HepG2 (cell line): ENCODE measurements around the gene ANG. TPM values are rescaled to one million over a fixed set of nuclear protein-coding genes. Genes with fewer than 3 reads are reported as not detected.

Experiments used
- ATF3 ChIP-seq: sonication (generic); formaldehyde crosslinking; IDR thresholded peaks from 2 replicates; pipeline ENCODE4 v1.4.0; 2020; ENCODE audit warnings: missing genetic modification reagents
- BRF2 ChIP-seq: sonication (generic); formaldehyde crosslinking; IDR thresholded peaks from 2 replicates; pipeline ENCODE4 v1.8.1; 2022; ENCODE audit warnings: mild to moderate bottlenecking, missing genetic modification reagents
- CREBL2 ChIP-seq: sonication (generic); formaldehyde crosslinking; IDR thresholded peaks from 2 replicates; pipeline ENCODE4 v1.8.1; 2023; ENCODE audit warnings: missing genetic modification reagents, mild to moderate bottlenecking, borderline replicate concordance
- GFI1 ChIP-seq: sonication (generic); formaldehyde crosslinking; IDR thresholded peaks from 2 replicates; pipeline ENCODE4 v1.5.0; 2020; ENCODE audit warnings: missing genetic modification reagents, mild to moderate bottlenecking, borderline replicate concordance
- HBP1 ChIP-seq: IDR thresholded peaks from 2 replicates; pipeline ENCODE4 v1.6.1; 2016; ENCODE audit warnings: low read depth, control low read depth
- HMG20A ChIP-seq: IDR thresholded peaks from 2 replicates; pipeline ENCODE4 v1.6.1; 2016; ENCODE audit warnings: borderline replicate concordance
- MED8 ChIP-seq: sonication (generic); formaldehyde crosslinking; IDR thresholded peaks from 2 replicates; pipeline ENCODE4 v1.8.1; 2023; ENCODE audit warnings: mild to moderate bottlenecking, missing genetic modification reagents; ENCODE audit not compliant: insufficient replicate concordance
- MIXL1 ChIP-seq: IDR thresholded peaks from 2 replicates; pipeline ENCODE4 v1.6.1; 2016
- NAIF1 ChIP-seq: sonication (generic); formaldehyde crosslinking; IDR thresholded peaks from 2 replicates; pipeline ENCODE4 v1.5.0; 2020; ENCODE audit warnings: mild to moderate bottlenecking, missing genetic modification reagents, borderline replicate concordance
- NFAT5 ChIP-seq: sonication (generic); formaldehyde crosslinking; IDR thresholded peaks from 2 replicates; pipeline ENCODE4 v1.4.0; 2020; ENCODE audit warnings: missing genetic modification reagents
- SKIL ChIP-seq: sonication (generic); formaldehyde crosslinking; IDR thresholded peaks from 2 replicates; pipeline ENCODE4 v1.8.0; 2022; ENCODE audit warnings: missing genetic modification reagents, mild to moderate bottlenecking, moderate library complexity, borderline replicate concordance
- WIZ ChIP-seq: sonication (generic); formaldehyde crosslinking; IDR thresholded peaks from 2 replicates; pipeline ENCODE4 v1.5.1; 2020; ENCODE audit warnings: mild to moderate bottlenecking, missing genetic modification reagents
- ZFP36L2 ChIP-seq: sonication (generic); formaldehyde crosslinking; IDR thresholded peaks from 2 replicates; pipeline ENCODE4 v1.4.0; 2020; ENCODE audit warnings: missing genetic modification reagents
- ZNF703 ChIP-seq: sonication (generic); formaldehyde crosslinking; IDR thresholded peaks from 2 replicates; pipeline ENCODE4 v1.5.1; 2020; ENCODE audit warnings: missing genetic modification reagents, mild to moderate bottlenecking, moderate library complexity, borderline replicate concordance
- polyA plus RNA-seq, 8 experiments: library from polyadenylated mRNA; depleted of rRNA in 3 of 8; stranded (reverse) in 7 of 8; unstranded in 1 of 8; fragments of >200 nt; fragmentation: Illumina TruSeq in 4 of 8; extraction: Trizol in 4 of 8; gene quantifications; 2 replicates each; pipeline versions ENCODE4 v1.2.1 to v1.2.3, GENCODE V29; 2011 to 2016; ENCODE audit warnings: low read depth in 4 of 8, missing spikeins in 1 of 8, mixed read lengths in 1 of 8; ENCODE audit not compliant: insufficient read depth in 1 of 8
- total RNA-seq, 5 experiments: library from RNA; depleted of rRNA; stranded (reverse); fragments of >200 nt; fragmentation: Illumina TruSeq; extraction: Trizol; gene quantifications; 2 replicates each; pipeline ENCODE4 v1.2.3, GENCODE V29; 2016; ENCODE audit warnings: low read depth in 1 of 5

Gene ANG
- total and polyA plus RNA-seq, 2 of the 13 experiments (the other 11 are each of a cell fraction or from before 2014, with no cell fraction given) = 83.6 to 401 TPM

- TF ChIP-seq ZNF703 = no peak
- 0 out of 2 replicates have a peak, but pooled peaks have one; percentile 53 for TF ChIP-seq ZFP36L2 (CRISPR knock-in tag)
- peak; percentile 44 for TF ChIP-seq MED8 (CRISPR knock-in tag)
- TF ChIP-seq HMG20A = peak; percentile 20; the same call in 1 of the 2 replicates
- TF ChIP-seq HBP1 = no peak
- no peak for TF ChIP-seq NFAT5 (CRISPR knock-in tag)
- peak; percentile 31; the same call in 1 of the 2 replicates for TF ChIP-seq ATF3 (CRISPR knock-in tag)
- TF ChIP-seq WIZ (CRISPR knock-in tag) = no peak
- no peak for TF ChIP-seq GFI1 (CRISPR knock-in tag)
- no peak for TF ChIP-seq CREBL2
- no peak for TF ChIP-seq NAIF1
- TF ChIP-seq BRF2 = no peak
- no peak for TF ChIP-seq SKIL (CRISPR knock-in tag)
- peak; percentile 80 for TF ChIP-seq MIXL1 (CRISPR knock-in tag)
Observed at GRCh38 chr14:20662968-20663732, 25.4 kb upstream of the ANG start (continued).
